PC-9 (cell line): ENCODE measurements around the gene TAF6. TPM values are rescaled to one million over a fixed set of nuclear protein-coding genes. Genes with fewer than 3 reads are reported as not detected.

Source experiments
- BruUV-seq: library from RNA; stranded (reverse); fragments of 400-500 nt; replicated peaks from 2 replicates; lab custom pipeline; 2021; lab: Mats Ljungman, UMichigan
- CTCF ChIA-PET: fragments of 300-600 bp; sonication (Branson Sonifier 250); formaldehyde crosslinking; loops from one replicate; lab custom pipeline; 2022; ENCODE audit warnings: antibody characterized with exemption; lab: Charles Lee
- POLR2A ChIA-PET: fragments of 300-600 bp; sonication (Branson Sonifier 250); formaldehyde crosslinking; loops from one replicate; lab custom pipeline; 2022; ENCODE audit warnings: antibody characterized with exemption; ENCODE audit not compliant: unreplicated experiment; lab: Charles Lee
- DNase-seq, 2 experiments: peaks; one replicate each; pipeline versions ENCODE4 v3.0.0 to v3.0.0-alpha.2; 2015 to 2022; ENCODE audit warnings: mixed read lengths in 1 of 2
- H2AFZ ChIP-seq: fragments of 200-600 bp; sonication (generic); 2 replicates; pipeline ENCODE4 v1.8.1; 2017; ENCODE audit warnings: antibody characterized with exemption
- H3F3A ChIP-seq: fragments of 200-600 bp; sonication (generic); 2 replicates; pipeline ENCODE4 v1.8.1; 2017; ENCODE audit warnings: antibody characterized with exemption, mild to moderate bottlenecking, low read depth; ENCODE audit not compliant: insufficient read depth
- H3K27ac ChIP-seq: fragments of 200-600 bp; sonication (generic); 2 replicates; pipeline ENCODE4 v1.6.1; 2016; ENCODE audit warnings: mixed run types
- H3K27me3 ChIP-seq: fragments of 200-600 bp; sonication (generic); 2 replicates; pipeline ENCODE4 v1.6.1; 2016; ENCODE audit warnings: low read depth, mixed run types; ENCODE audit not compliant: insufficient read depth
- H3K36me3 ChIP-seq: fragments of 200-600 bp; sonication (generic); 2 replicates; pipeline ENCODE4 v1.6.1; 2016; ENCODE audit warnings: low read depth, mixed run types
- H3K4me1 ChIP-seq: fragments of 200-600 bp; sonication (generic); replicated peaks from 2 replicates; pipeline ENCODE4 v1.6.1; 2016; ENCODE audit warnings: mixed run types; ENCODE audit not compliant: insufficient read depth
- H3K4me2 ChIP-seq: fragments of 200-600 bp; sonication (generic); 2 replicates; pipeline ENCODE4 v1.6.1; 2017; ENCODE audit warnings: mixed run types
- H3K4me3 ChIP-seq: fragments of 200-600 bp; sonication (generic); 2 replicates; pipeline ENCODE4 v1.6.1; 2016; ENCODE audit warnings: mixed run types
- H3K79me2 ChIP-seq: fragments of 200-600 bp; sonication (generic); 2 replicates; pipeline ENCODE4 v1.6.1; 2017; ENCODE audit warnings: low read depth, mixed run types
- H3K9me2 ChIP-seq: fragments of 200-600 bp; sonication (generic); 2 replicates; pipeline ENCODE4 v1.8.1; 2017; ENCODE audit warnings: mild to moderate bottlenecking; ENCODE audit not compliant: insufficient read depth
- H3K9me3 ChIP-seq: fragments of 200-600 bp; sonication (generic); 2 replicates; pipeline ENCODE4 v1.8.1; 2016; ENCODE audit warnings: low read depth; ENCODE audit not compliant: insufficient read depth
- H4K20me1 ChIP-seq: fragments of 200-600 bp; sonication (generic); 2 replicates; pipeline ENCODE4 v1.8.1; 2017; ENCODE audit not compliant: insufficient read depth
- CTCF ChIP-seq: fragments of 200-600 bp; sonication (generic); conservative IDR thresholded peaks from 2 replicates; pipeline ENCODE4 v1.6.1; 2017; ENCODE audit warnings: mixed run types, antibody characterized with exemption, mild to moderate bottlenecking, moderate library complexity
- EZH2 ChIP-seq: fragments of 200-600 bp; sonication (generic); IDR thresholded peaks from 2 replicates; pipeline ENCODE4 v1.8.0; 2017; ENCODE audit warnings: antibody characterized with exemption, low read depth
- intact Hi-C: fragments of 100-400 bp; cut with micrococcal nuclease; formaldehyde crosslinking; loops from one replicate; pipeline ENCODE4 v1.10.0; 2022; ENCODE audit not compliant: unreplicated experiment
- total RNA-seq: library from RNA; stranded (reverse); gene quantifications from 2 replicates; pipeline ENCODE4 v1.2.3, GENCODE V29; 2021

The TAF6 gene
- total RNA-seq, 1 experiment from 2014 or later = 91.4 TPM

- H4K20me1 ChIP-seq = peaks cover 24% of the 10 kb centered on the region
- H3F3A ChIP-seq = peaks cover 67% of the 10 kb centered on the region
- no peak for TF ChIP-seq CTCF
- TF ChIP-seq EZH2 = no peak
- H3K36me3 ChIP-seq = peaks cover 4% of the 10 kb centered on the region; the same call in 1 of the 2 replicates
- no peak overlapping the region for H3K4me3 ChIP-seq
- BruUV-seq = no TSS peak
- H3K9me3 ChIP-seq = no peaks in the 10 kb centered on the region
- H3K27me3 ChIP-seq = no peaks in the 10 kb centered on the region
- intact Hi-C loops = no loop called here
- DNase-seq = no peak
- H3K79me2 ChIP-seq = peaks cover 45% of the 10 kb centered on the region
- no peak overlapping the region for H2AFZ ChIP-seq
- no peak overlapping the region for H3K4me2 ChIP-seq
- peaks cover 48% of the 10 kb centered on the region for H3K4me1 ChIP-seq
- no peaks in the 10 kb centered on the region for H3K9me2 ChIP-seq
- ChIA-PET CTCF (interaction anchor here (0.5 to 0.6 kb wide), 2 partner anchors 19 to 22 kb away, joined by 4 to 15 read pairs; no protein-coding TSS in a partner anchor), POLR2A (interaction anchor here (0.7 kb wide), 1 partner anchor 29 kb away, joined by 7 read pairs; no protein-coding TSS in a partner anchor)
- H3K27ac ChIP-seq = no peak overlapping the region
These were observed 33.9 kb upstream of the TAF6 start for GRCh38 chr7:100152937-100153666.

- Histone ChIP-seq H3K4me3 (no peak overlapping the region), H3K79me2 (peaks cover 39% of the 10 kb centered on the region), H3K9me3 (no peaks in the 10 kb centered on the region), H4K20me1 (peaks cover 21% of the 10 kb centered on the region), H2AFZ (no peak overlapping the region), H3F3A (peaks cover 63% of the 10 kb centered on the region), H3K36me3 (peaks cover 4% of the 10 kb centered on the region; the same call in 1 of the 2 replicates), H3K4me2 (no peak overlapping the region), H3K27ac (no peak overlapping the region), H3K4me1 (peaks cover 50% of the 10 kb centered on the region), H3K9me2 (no peaks in the 10 kb centered on the region), H3K27me3 (no peaks in the 10 kb centered on the region)
- intact Hi-C loops = no loop called here
- CTCF ChIA-PET = interaction anchor here (0.6 kb wide), 1 partner anchor 22 kb away, joined by 4 read pairs; no protein-coding TSS in a partner anchor
- BruUV-seq = no TSS peak
- POLR2A ChIA-PET = interaction anchor here (0.7 kb wide), 1 partner anchor 29 kb away, joined by 7 read pairs; no protein-coding TSS in a partner anchor
- TF ChIP-seq EZH2 (no peak), CTCF (no peak)
- no peak for DNase-seq
These were observed 33.2 kb upstream of the TAF6 start for GRCh38 chr7:100152404-100152803.

GRCh38 chr7:100148559-100149328 lies 29.6 kb upstream of the TAF6 start, which contains the start of gene LAMTOR4:
TSS of gene LAMTOR4 (plus strand) at chr7:100148918. CDS start at chr7:100148973, 55 bp downstream.
- Histone ChIP-seq H3K9me3 (no peaks in the 10 kb centered on the region), H3K4me1 (peaks cover 35% of the 10 kb centered on the region), H4K20me1 (peaks cover 1% of the 10 kb centered on the region; the same call in 1 of the 2 replicates), H3K9me2 (no peaks in the 10 kb centered on the region), H3F3A (peaks cover 47% of the 10 kb centered on the region), H3K27me3 (no peaks in the 10 kb centered on the region), H3K27ac (no peak within 1 kb of the TSS), H3K79me2 (peaks cover 24% of the 10 kb centered on the region), H3K36me3 (no peaks in the 10 kb centered on the region; the same call in 1 of the 2 replicates), H2AFZ (peak within 1 kb of the TSS; percentile 98), H3K4me3 (peak within 1 kb of the TSS; percentile 97), H3K4me2 (peak within 1 kb of the TSS; percentile 100)
- ChIA-PET CTCF (interaction anchor here (0.5 kb wide), 2 partner anchors 678 to 995 kb away, joined by 6 to 7 read pairs; no protein-coding TSS in a partner anchor), POLR2A (interaction anchor here (0.6 to 1.0 kb wide), 11 partner anchors 11 to 1285 kb away, joined by 3 to 21 read pairs (median 5); partner anchors contain the start of genes GPC2 and ZKSCAN1)
- BruUV-seq = no TSS peak
- TF ChIP-seq CTCF (no peak), EZH2 (no peak)
- peak; percentile 95 to 99 for DNase-seq
- intact Hi-C loops = no loop called here
